Fibroblast of the aortic adventitia (primary cell): ENCODE measurements around the gene DONSON. TPM values are rescaled to one million over a fixed set of nuclear protein-coding genes. Genes with fewer than 3 reads are reported as not detected.

Experiments
- DNase-seq: peaks from one replicate; pipeline ENCODE4 v3.0.0-alpha.2; 2010; ENCODE audit warnings: low read depth
- H3K4me3 ChIP-seq: 2 replicates; pipeline ENCODE4 v1.5.1; 2011; ENCODE audit warnings: low read depth, mild to moderate bottlenecking, control low read depth, low read length, moderate library complexity
- CTCF ChIP-seq: IDR thresholded peaks from 2 replicates; pipeline ENCODE4 v1.5.1; 2011; ENCODE audit warnings: mild to moderate bottlenecking, low read length, control low read depth, inconsistent platforms; ENCODE audit not compliant: insufficient read depth
- total RNA-seq: library from RNA; depleted of rRNA; stranded (reverse); fragments of >200 nt; gene quantifications from 2 replicates; pipeline ENCODE4 v1.2.3, GENCODE V29; 2012; ENCODE audit warnings: low replicate concordance

Gene DONSON
- total RNA-seq, 1 donor = 36.5 TPM

- no peak overlapping the region for H3K4me3 ChIP-seq
- DNase-seq = no peak
- no peak for TF ChIP-seq CTCF
Observed at GRCh38 chr21:33566514-33566913, 22.0 kb downstream of the DONSON start.

- DNase-seq = no peak
- H3K4me3 ChIP-seq = no peak overlapping the region
- TF ChIP-seq CTCF = no peak
Observed at GRCh38 chr21:33562389-33562788, 26.1 kb downstream of the DONSON start.

- TF ChIP-seq CTCF = no peak
- DNase-seq = no peak
Observed at GRCh38 chr21:33561373-33561772, 27.1 kb downstream of the DONSON start.

GRCh38 chr21:33560965-33561364 lies 27.5 kb downstream of the DONSON start:
- no peak for DNase-seq
- H3K4me3 ChIP-seq = no peak overlapping the region
- no peak for TF ChIP-seq CTCF

More at GRCh38 chr21:33561373-33561772, 27.1 kb downstream of the DONSON start:
- H3K4me3 ChIP-seq = no peak overlapping the region

GRCh38 chr21:33559813-33560212 lies 28.7 kb downstream of the DONSON start:
- H3K4me3 ChIP-seq = no peak overlapping the region
- DNase-seq = no peak
- no peak for TF ChIP-seq CTCF

GRCh38 chr21:33558777-33559421 lies 29.6 kb downstream of the DONSON start:
- no peak for TF ChIP-seq CTCF
- no peak for DNase-seq
- no peak overlapping the region for H3K4me3 ChIP-seq

- H3K4me3 ChIP-seq = no peak overlapping the region
- DNase-seq = no peak
- TF ChIP-seq CTCF = no peak
Observed at GRCh38 chr21:33557447-33557846, 31.0 kb downstream of the DONSON start.
